ENCODE data around the gene NXPE1.

GRCh38 chr11:114586797-114587196 lies 27.1 kb upstream of the NXPE1 start:
- TF ChIP-seq POLR2A (IDR thresholded peaks at IDR 0.05), result no peak
- no peak for TF ChIP-seq CTCF (IDR thresholded peaks at IDR 0.05)
- TF ChIP-seq POLR2AphosphoS5 (IDR thresholded peaks at IDR 0.05), result no peak
